Thyroid gland (tissue), 4 donors: ENCODE results near the gene SMIM41. TPM values are rescaled to one million over a fixed set of nuclear protein-coding genes. Genes with fewer than 3 reads are reported as not detected.

Experiments used
- DNase-seq, 2 donors: peaks; one replicate each; pipeline ENCODE4 v3.0.0-alpha.2; 2019
- H3K27ac ChIP-seq, 3 donors: fragments of 200-600 bp; sonication (generic); 1 replicate in 2 of 3; 2 replicates in 1 of 3; pipeline ENCODE4 v1.5.1; 2016 to 2019; ENCODE audit warnings: mild to moderate bottlenecking in 1 of 3, moderate library complexity in 1 of 3
- H3K27me3 ChIP-seq: fragments of 200-600 bp; sonication (generic); one replicate; pipeline ENCODE4 v1.5.1; 2019
- H3K36me3 ChIP-seq, 2 donors: fragments of 200-600 bp; sonication (generic); one replicate each; pipeline ENCODE4 v1.5.1; 2016 to 2019
- H3K4me1 ChIP-seq, 2 donors: fragments of 200-600 bp; sonication (generic); one replicate each; pipeline ENCODE4 v1.5.1; 2017 to 2019
- H3K4me3 ChIP-seq, 3 donors: fragments of 200-600 bp; sonication (generic); replicated peaks in 1 of 3; 1 replicate in 2 of 3; 2 replicates in 1 of 3; pipeline ENCODE4 v1.5.1; 2016; ENCODE audit warnings: mild to moderate bottlenecking in 1 of 3
- H3K9me3 ChIP-seq: fragments of 200-600 bp; sonication (generic); one replicate; pipeline ENCODE4 v1.5.1; 2017
- POLR2A ChIP-seq, 2 donors: fragments of 450-650 bp; IDR thresholded peaks; one replicate each; pipeline ENCODE4 v1.6.1; 2017; ENCODE audit warnings: antibody characterized with exemption in 2 of 2, mild to moderate bottlenecking in 2 of 2, moderate library complexity in 1 of 2
- WGBS, 2 donors: methylation state at CpG; one replicate each; pipeline ENCODE4 v1.1.5; 2017; 5-methylcytosine and 5-hydroxymethylcytosine counted together
- intact Hi-C: fragments of 100-400 bp; cut with DNase I; formaldehyde crosslinking; loops from one replicate; pipeline ENCODE4 v1.15.1; 2023
- total RNA-seq, 4 donors: library from RNA; depleted of rRNA; stranded (reverse); fragments of >200 nt; gene quantifications; one replicate each; pipeline ENCODE4 v1.2.3, GENCODE V29; 2016
- TF ChIP-seq, protein P1 (sequence below), 6 experiments: fragments of 200-600 bp in 3 of 6; fragments of 450-650 bp in 3 of 6; sonication (generic) in 3 of 6; IDR thresholded peaks; one replicate each; pipeline ENCODE4 v1.5.1; 2016 to 2019; ENCODE audit warnings: antibody characterized with exemption in 6 of 6, mild to moderate bottlenecking in 2 of 6, inconsistent platforms in 1 of 6, moderate library complexity in 1 of 6

The SMIM41 gene
- total RNA-seq, 4 donors from 2014 or later: 0.67 TPM; not detected in 3

DNA sequence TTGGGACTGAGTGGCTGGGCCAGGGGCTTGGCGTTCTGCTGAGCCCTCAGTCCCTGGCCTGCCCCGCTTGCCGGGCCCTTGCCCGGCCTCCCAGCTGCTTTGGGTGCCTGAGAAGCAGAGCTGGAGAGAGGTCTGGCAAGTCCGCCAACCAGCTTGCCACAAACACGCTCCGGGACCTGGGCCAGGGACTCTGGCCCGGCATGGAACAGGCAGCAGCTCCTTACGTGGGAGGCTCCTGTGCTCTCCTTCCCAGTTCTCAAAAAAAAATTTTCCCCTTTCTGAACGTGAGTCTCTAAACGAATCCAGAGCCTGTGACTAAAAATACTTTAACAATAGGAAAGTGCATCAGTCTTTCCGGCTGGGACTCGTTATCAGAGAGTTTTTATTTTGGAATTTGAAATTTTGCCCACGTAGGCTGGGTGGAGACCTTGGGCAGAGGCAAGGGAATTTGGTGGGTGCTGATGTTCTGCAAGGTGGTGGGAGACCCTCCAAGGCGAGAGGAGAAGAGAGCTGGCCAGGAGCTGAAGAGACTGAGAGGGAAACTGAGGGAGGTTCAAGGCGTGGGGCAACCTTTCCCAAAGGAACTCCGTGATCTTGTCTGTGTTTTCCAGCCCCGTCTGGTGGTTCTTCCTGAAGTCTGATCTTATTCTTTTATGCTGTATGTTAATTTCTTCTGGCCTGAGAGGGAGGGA, 35.1 kb upstream of the SMIM41 start:
- WGBS, 2 donors: 52 to 59% methylated on average over 9 to 18 of the region's 18 CpGs
- Histone ChIP-seq H3K4me3 (no peak overlapping the region), H3K4me1 (peaks cover 28 to 78% of the 10 kb centered on the region in 2 donors), H3K36me3 (no peaks in the 10 kb centered on the region), H3K27me3 (no peaks in the 10 kb centered on the region), H3K27ac (peak overlapping the region; percentile 95 to 98 (median 95)), H3K9me3 (no peaks in the 10 kb centered on the region)
- peak; percentile 78 to 83 for DNase-seq
- intact Hi-C loops: no loop called here
- TF ChIP-seq POLR2A (IDR thresholded peaks at IDR 0.05): peak in 1 of 2 donors; percentile 43
- TF ChIP-seq, protein P1, sequence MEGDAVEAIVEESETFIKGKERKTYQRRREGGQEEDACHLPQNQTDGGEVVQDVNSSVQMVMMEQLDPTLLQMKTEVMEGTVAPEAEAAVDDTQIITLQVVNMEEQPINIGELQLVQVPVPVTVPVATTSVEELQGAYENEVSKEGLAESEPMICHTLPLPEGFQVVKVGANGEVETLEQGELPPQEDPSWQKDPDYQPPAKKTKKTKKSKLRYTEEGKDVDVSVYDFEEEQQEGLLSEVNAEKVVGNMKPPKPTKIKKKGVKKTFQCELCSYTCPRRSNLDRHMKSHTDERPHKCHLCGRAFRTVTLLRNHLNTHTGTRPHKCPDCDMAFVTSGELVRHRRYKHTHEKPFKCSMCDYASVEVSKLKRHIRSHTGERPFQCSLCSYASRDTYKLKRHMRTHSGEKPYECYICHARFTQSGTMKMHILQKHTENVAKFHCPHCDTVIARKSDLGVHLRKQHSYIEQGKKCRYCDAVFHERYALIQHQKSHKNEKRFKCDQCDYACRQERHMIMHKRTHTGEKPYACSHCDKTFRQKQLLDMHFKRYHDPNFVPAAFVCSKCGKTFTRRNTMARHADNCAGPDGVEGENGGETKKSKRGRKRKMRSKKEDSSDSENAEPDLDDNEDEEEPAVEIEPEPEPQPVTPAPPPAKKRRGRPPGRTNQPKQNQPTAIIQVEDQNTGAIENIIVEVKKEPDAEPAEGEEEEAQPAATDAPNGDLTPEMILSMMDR (IDR thresholded peaks at IDR 0.05): no peak

GRCh38 chr12:52045794-52046199, 33.7 kb upstream of the SMIM41 start:
- DNase-seq: no peak
- H3K4me1 ChIP-seq: peaks cover 40 to 76% of the 10 kb centered on the region in 2 donors
- H3K27me3 ChIP-seq: no peaks in the 10 kb centered on the region
- H3K9me3 ChIP-seq: no peaks in the 10 kb centered on the region
- intact Hi-C loops: no loop called here
- no peak overlapping the region for H3K4me3 ChIP-seq
- 70 to 76% methylated on average over 1 to 2 of the region's 4 CpGs for WGBS, 2 donors
- peak overlapping the region; percentile 2 to 98 (median 95) for H3K27ac ChIP-seq
- TF ChIP-seq, protein P1 (IDR thresholded peaks at IDR 0.05): no peak
- TF ChIP-seq POLR2A (IDR thresholded peaks at IDR 0.05): no peak
- no peaks in the 10 kb centered on the region for H3K36me3 ChIP-seq

DNA sequence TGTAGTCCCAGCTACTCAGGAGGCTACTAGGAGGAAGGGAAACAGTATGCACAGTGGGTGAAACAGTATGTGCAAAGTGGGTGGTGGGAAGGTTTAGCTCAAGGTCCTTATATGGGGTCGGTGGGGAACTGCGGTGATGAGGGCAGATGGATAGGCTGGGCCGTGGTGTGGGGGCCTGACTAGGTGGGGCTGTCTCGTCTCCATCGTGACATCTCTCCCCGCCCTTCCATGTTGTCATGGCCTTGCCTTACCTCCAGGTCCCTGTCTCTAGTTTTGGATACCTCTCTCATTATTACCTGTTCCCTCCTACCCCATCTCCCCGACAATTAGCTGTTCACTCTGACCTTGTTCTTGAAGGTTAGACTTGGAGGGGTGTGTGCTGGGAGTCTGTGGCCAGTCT, 32.6 kb upstream of the SMIM41 start:
- TF ChIP-seq, protein P1 (IDR thresholded peaks at IDR 0.05): no peak
- TF ChIP-seq POLR2A (IDR thresholded peaks at IDR 0.05): no peak
- Histone ChIP-seq H3K4me3 (no peak overlapping the region), H3K27ac (peak overlapping the region in 1 of 3 donors; percentile 11), H3K36me3 (no peaks in the 10 kb centered on the region), H3K27me3 (no peaks in the 10 kb centered on the region), H3K4me1 (peaks cover 40 to 69% of the 10 kb centered on the region in 2 donors), H3K9me3 (no peaks in the 10 kb centered on the region)
- 91 to 93% methylated on average over 7 of the region's 7 CpGs for WGBS, 2 donors
- no peak for DNase-seq
- intact Hi-C loops: no loop called here

GRCh38 chr12:52049286-52049685, 30.2 kb upstream of the SMIM41 start:
- 75 to 78% methylated on average over 4 of the region's 4 CpGs for WGBS, 2 donors

DNA sequence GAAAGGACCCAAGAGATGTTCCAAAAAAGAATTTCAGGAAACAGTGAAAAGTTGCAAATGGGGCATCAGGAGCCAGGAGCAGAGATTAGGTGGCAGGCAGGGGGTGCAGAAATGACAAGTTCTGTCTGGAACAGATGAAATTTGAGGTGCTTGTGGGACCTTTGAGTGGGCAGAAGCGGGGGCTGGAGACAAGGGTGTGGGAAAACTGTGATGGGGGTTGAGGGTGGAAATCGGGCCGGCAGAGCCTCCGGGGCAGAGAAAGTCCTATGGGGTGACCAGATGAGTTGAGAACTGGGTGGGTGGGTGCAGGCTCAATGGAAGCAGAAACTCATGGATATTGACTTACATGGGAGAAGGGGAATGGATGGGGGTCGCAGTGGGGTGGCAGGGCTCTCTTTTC, 29.8 kb upstream of the SMIM41 start:
- peaks cover 28 to 55% of the 10 kb centered on the region in 2 donors for H3K4me1 ChIP-seq

More at GRCh38 chr12:52049286-52049685, 30.2 kb upstream of the SMIM41 start:
- peaks cover 0 to 9% of the 10 kb centered on the region in 2 donors for H3K36me3 ChIP-seq
- TF ChIP-seq, protein P1 (IDR thresholded peaks at IDR 0.05): no peak
- TF ChIP-seq POLR2A (IDR thresholded peaks at IDR 0.05): no peak
- DNase-seq: no peak
- no peak overlapping the region for H3K4me3 ChIP-seq
- H3K27ac ChIP-seq: peak overlapping the region in 2 of 3 donors; percentile 99 to 100
- peaks cover 31 to 59% of the 10 kb centered on the region in 2 donors for H3K4me1 ChIP-seq
- no peaks in the 10 kb centered on the region for H3K9me3 ChIP-seq
- intact Hi-C loops: no loop called here
- no peaks in the 10 kb centered on the region for H3K27me3 ChIP-seq

More for the DNA sequence above, 29.8 kb upstream of the SMIM41 start:
- Histone ChIP-seq H3K36me3 (peaks cover 3 to 13% of the 10 kb centered on the region in 2 donors), H3K9me3 (no peaks in the 10 kb centered on the region), H3K4me3 (peak overlapping the region in 1 of 3 donors; percentile 47), H3K27me3 (no peaks in the 10 kb centered on the region), H3K27ac (peak overlapping the region; percentile 99 to 100 (median 99))
- no peak for DNase-seq
- TF ChIP-seq POLR2A (IDR thresholded peaks at IDR 0.05): no peak
- TF ChIP-seq, protein P1 (IDR thresholded peaks at IDR 0.05): no peak
- intact Hi-C loops: no loop called here
- 87 to 91% methylated on average over 5 of the region's 5 CpGs for WGBS, 2 donors
